Measurements from ENCODE around the gene EPN1. TPM values are rescaled to one million over a fixed set of nuclear protein-coding genes. Genes with fewer than 3 reads are reported as not detected.

Gene EPN1
- total RNA-seq, 1 donor from 2014 or later, result 65.2 TPM

DNA sequence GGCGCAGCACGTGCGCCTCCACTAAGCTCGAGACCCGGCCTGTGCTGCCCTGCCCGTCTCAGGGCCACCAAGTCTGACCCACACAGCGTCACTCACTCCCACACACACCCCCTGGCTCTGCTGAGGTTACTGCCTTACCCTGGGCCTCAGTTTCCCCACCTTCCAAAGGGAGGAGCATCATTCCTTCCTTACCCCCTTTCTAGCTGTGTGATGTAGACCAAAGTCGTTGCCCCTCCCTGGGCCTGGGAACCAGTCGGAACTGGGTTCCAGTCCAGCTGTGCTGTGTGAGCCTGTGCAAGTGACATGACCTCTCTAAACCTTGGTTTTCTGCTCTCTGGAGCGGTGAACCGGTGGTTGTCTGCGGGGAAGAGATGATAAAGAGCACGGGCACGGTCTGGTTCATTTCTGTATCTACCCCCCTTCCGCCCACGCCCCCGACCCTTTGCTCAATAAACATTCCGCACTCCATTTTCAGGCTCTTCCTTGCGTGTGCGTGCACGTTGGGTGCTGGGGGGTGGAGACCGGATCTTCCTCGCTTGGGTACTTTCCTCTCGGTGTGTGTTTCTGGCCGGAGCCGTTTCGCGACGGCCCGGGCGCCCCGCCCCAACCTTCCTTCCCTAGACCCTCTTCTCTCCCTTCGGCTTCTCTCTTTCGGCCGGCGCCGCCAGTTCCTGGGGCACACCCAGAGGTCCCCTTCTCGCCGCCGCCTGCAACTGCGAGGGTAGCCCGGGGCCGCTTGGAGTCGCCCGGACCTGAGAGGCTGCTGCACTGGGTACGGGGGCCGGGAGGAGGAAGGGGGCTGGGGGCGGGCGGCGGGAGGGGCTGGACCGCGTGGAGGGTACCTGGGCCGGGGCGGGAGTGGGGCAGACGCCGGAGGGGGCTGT, 31.8 kb upstream of the EPN1 start, which contains the start of gene ZNF581:
Gene ZNF581, plus strand, starts transcription at position 647 of the 884 bp plus-strand sequence. CDS start 923 bp downstream, outside the sequence.
- Mint-ChIP-seq H3K4me3 (peak within 1 kb of the TSS; percentile 86), H3K27ac (peak within 1 kb of the TSS; percentile 96), H3K9me3 (peaks cover 3% of the 10 kb centered on the region), H3K27me3 (no peaks in the 10 kb centered on the region), H3K36me3 (ENCODE audit: low read depth) (peaks cover 33% of the 10 kb centered on the region), H3K4me1 (peaks cover 67% of the 10 kb centered on the region)
- DNase-seq, result peak; percentile 84
- TF ChIP-seq, protein P1, sequence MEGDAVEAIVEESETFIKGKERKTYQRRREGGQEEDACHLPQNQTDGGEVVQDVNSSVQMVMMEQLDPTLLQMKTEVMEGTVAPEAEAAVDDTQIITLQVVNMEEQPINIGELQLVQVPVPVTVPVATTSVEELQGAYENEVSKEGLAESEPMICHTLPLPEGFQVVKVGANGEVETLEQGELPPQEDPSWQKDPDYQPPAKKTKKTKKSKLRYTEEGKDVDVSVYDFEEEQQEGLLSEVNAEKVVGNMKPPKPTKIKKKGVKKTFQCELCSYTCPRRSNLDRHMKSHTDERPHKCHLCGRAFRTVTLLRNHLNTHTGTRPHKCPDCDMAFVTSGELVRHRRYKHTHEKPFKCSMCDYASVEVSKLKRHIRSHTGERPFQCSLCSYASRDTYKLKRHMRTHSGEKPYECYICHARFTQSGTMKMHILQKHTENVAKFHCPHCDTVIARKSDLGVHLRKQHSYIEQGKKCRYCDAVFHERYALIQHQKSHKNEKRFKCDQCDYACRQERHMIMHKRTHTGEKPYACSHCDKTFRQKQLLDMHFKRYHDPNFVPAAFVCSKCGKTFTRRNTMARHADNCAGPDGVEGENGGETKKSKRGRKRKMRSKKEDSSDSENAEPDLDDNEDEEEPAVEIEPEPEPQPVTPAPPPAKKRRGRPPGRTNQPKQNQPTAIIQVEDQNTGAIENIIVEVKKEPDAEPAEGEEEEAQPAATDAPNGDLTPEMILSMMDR (IDR thresholded peaks at IDR 0.05), result no peak
- ChIA-PET CTCF (interaction anchor here (1.5 to 1.8 kb wide), 2 partner anchors 11 to 166 kb away, joined by 7 to 10 read pairs; no protein-coding TSS in a partner anchor), POLR2A (interaction anchor here (1.1 to 4.7 kb wide), 12 partner anchors 9 to 389 kb away, joined by 3 to 47 read pairs (median 8); partner anchors contain the start of genes FIZ1, U2AF2, ZNF628 and ZNF784)
- intact Hi-C loops (cut with micrococcal nuclease), result loop anchor here (1.0 to 10.0 kb wide), 6 partner anchors 8 to 1178 kb away; partner anchors contain the start of genes C19orf85, ISOC2, LENG9 and ZSCAN5A
- ATAC-seq (ENCODE audit: low read depth), result peak; percentile 51

DNA sequence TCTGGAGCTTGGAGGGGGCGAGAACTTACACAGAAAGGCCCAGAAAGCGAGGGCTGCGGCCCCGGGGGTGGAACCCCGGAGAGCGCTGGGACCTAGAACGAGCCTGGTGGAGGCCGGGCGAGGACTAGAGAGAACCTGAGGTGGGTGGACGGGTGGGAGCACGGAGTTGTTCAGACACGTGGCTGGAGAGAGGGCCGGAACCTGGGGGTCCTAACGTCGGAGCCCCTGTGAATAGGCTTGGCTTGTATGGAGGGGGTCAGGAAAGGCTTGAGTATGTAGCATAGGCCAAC, 31.2 kb upstream of the EPN1 start:
- peak overlapping the region; percentile 96 for H3K27ac Mint-ChIP-seq
- H3K9me3 Mint-ChIP-seq, result peaks cover 3% of the 10 kb centered on the region
- intact Hi-C loops (cut with micrococcal nuclease), result loop anchor here (1.0 to 10.0 kb wide), 6 partner anchors 9 to 1179 kb away; partner anchors contain the start of genes C19orf85, ISOC2, LENG9 and ZSCAN5A
- peaks cover 31% of the 10 kb centered on the region for H3K36me3 Mint-ChIP-seq (ENCODE audit: low read depth)
- POLR2A ChIA-PET, result interaction anchor here (1.4 to 4.7 kb wide), 5 partner anchors 9 to 167 kb away, joined by 3 to 47 read pairs (median 16); partner anchors contain the start of genes FIZ1 and U2AF2
- H3K4me1 Mint-ChIP-seq, result peaks cover 69% of the 10 kb centered on the region
- CTCF ChIA-PET, result interaction anchor here (1.0 to 4.4 kb wide), 2 partner anchors 9 to 11 kb away, joined by 3 to 33 read pairs; no protein-coding TSS in a partner anchor
- ATAC-seq (ENCODE audit: low read depth) (no peak), DNase-seq (no peak)
- H3K4me3 Mint-ChIP-seq, result peak overlapping the region; percentile 86
- TF ChIP-seq, protein P1 (IDR thresholded peaks at IDR 0.05), result no peak
- no peaks in the 10 kb centered on the region for H3K27me3 Mint-ChIP-seq

DNA sequence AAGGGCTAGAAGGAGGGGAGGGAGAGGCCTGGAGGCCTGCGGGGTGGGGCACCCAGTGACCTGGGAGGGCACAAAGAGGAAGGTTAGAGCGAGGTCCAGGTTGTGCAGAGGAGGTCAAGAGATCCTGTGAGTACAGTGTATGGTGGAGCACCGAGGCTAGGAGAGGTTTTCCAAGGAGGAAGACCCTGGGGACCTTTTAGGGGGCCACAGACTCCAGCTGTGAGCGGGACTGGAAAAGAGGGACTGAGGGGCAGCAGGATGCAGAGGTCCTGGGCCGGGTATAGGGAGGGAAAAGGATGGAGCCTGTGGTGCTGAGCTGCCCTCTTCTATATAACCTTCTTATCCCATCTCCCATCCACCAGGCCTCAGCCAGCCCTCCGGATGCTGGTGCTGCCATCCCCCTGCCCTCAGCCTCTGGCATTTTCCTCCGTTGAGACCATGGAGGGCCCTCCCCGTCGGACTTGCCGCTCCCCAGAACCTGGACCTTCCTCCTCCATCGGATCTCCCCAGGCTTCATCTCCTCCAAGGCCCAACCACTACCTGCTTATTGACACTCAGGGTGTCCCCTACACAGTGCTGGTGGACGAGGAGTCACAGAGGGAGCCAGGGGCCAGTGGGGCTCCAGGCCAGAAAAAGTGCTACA, 30.7 kb upstream of the EPN1 start:
- POLR2A ChIA-PET, result interaction anchor here (0.6 to 4.7 kb wide), 8 partner anchors 9 to 390 kb away, joined by 3 to 47 read pairs (median 14); partner anchors contain the start of genes FIZ1 and U2AF2
- H3K4me3 Mint-ChIP-seq, result peak overlapping the region; percentile 86
- H3K9me3 Mint-ChIP-seq, result no peaks in the 10 kb centered on the region
- peaks cover 28% of the 10 kb centered on the region for H3K36me3 Mint-ChIP-seq (ENCODE audit: low read depth)
- intact Hi-C loops (cut with micrococcal nuclease), result loop anchor here (5.0 to 10.0 kb wide), 4 partner anchors 182 to 1180 kb away; partner anchors contain the start of genes C19orf85, ISOC2, LENG9 and ZSCAN5A
- TF ChIP-seq, protein P1 (IDR thresholded peaks at IDR 0.05), result no peak
- DNase-seq (no peak), ATAC-seq (ENCODE audit: low read depth) (no peak)
- H3K27ac Mint-ChIP-seq, result peak overlapping the region; percentile 96
- CTCF ChIA-PET, result interaction anchor here (1.0 to 4.4 kb wide), 2 partner anchors 9 to 11 kb away, joined by 3 to 33 read pairs; no protein-coding TSS in a partner anchor
- peaks cover 67% of the 10 kb centered on the region for H3K4me1 Mint-ChIP-seq
- H3K27me3 Mint-ChIP-seq, result no peaks in the 10 kb centered on the region

DNA sequence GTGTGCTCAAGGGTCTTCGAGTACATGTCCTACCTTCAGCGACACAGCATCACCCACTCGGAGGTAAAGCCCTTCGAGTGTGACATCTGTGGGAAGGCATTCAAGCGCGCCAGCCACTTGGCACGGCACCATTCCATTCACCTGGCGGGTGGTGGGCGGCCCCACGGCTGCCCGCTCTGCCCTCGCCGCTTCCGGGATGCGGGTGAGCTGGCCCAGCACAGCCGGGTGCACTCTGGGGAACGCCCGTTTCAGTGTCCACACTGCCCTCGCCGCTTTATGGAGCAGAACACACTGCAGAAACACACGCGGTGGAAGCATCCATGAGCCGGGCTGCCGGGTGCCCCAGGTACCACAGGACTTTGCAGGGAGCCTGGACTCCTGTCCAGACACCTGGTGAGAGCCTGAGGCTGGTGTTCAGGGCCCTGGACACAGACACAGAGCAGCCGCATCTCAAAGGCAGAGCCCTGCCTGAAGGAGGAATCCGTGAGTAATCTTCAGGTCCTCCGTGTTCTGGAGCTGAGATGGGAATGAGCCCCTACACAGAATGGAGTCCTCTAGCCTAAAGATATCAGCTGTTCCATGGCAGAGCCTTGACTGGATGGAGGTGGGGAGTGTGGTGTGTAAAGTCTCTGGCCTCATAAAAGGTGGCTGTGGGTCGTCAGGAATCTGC, 30.0 kb upstream of the EPN1 start:
- CTCF ChIA-PET, result interaction anchor here (1.0 to 4.4 kb wide), 2 partner anchors 8 to 12 kb away, joined by 3 to 33 read pairs; no protein-coding TSS in a partner anchor
- Mint-ChIP-seq H3K27me3 (no peaks in the 10 kb centered on the region), H3K4me3 (peak overlapping the region; percentile 86), H3K27ac (peak overlapping the region; percentile 96), H3K9me3 (no peaks in the 10 kb centered on the region), H3K36me3 (ENCODE audit: low read depth) (peaks cover 28% of the 10 kb centered on the region), H3K4me1 (peaks cover 68% of the 10 kb centered on the region)
- ATAC-seq (ENCODE audit: low read depth) (no peak), DNase-seq (no peak)
- TF ChIP-seq, protein P1 (IDR thresholded peaks at IDR 0.05), result no peak
- intact Hi-C loops (cut with micrococcal nuclease), result loop anchor here (5.0 to 10.0 kb wide), 4 partner anchors 183 to 1180 kb away; partner anchors contain the start of genes C19orf85, ISOC2, LENG9 and ZSCAN5A
- POLR2A ChIA-PET, result interaction anchor here (0.6 to 4.7 kb wide), 7 partner anchors 8 to 391 kb away, joined by 3 to 47 read pairs (median 4); partner anchors contain the start of genes HSPBP1 and U2AF2

Measured in activated B cell treated with CpG ODN at 0.5 μM for 24 hours (primary cell).